ENCODE results near the gene VEPH1. TPM values are rescaled to one million over a fixed set of nuclear protein-coding genes. Genes with fewer than 3 reads are reported as not detected.

Gene VEPH1
- total RNA-seq, 1 experiment from 2014 or later: 7.7 TPM

DNA sequence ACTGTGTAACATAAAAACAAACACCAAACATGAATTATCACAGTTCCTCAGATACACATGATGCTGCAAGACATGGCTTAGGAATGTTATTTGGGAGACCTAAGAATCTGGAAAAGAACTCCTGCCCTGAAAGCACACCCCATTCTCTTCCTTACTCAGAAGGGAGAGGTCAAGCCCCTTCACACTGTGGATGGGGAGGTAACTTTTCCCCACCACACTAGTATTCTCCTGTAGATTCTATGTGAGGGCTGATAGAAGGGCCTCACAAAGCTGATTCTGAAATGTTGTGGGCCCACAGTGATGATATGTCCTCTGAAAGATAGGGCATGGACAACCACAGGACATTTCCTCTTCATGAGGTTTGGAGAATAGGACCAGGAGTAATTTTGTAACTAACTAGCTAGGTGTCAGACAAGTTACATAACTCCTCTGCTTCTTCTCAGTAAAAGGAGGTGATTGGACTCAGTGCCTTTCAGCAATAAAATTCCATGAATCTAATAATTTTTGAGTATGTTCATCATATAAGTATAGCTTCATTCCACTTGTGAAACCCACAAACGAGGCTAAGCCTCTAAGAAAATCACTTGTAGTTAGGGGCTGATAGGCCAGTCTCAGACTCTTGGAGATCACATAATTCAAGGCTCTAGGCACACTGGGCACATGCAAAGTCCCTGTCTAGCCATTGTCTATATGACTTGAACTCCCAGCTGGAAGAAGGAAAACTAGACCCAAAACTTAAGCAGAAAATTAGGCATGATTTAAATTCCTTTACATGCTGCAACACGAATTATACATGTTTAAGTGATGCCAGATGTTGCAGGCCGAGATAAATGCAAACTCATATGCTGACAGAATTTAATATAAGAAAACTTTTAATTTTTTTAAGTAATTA lies 59.1 kb downstream of the VEPH1 start:
- H2BK12ac ChIP-seq (ENCODE audit: insufficient read length, low read depth, low read length): no peak overlapping the region
- H3K4me1 ChIP-seq (ENCODE audit: insufficient read depth, low read length): no peaks in the 10 kb centered on the region
- no peak overlapping the region for H3K18ac ChIP-seq (ENCODE audit: insufficient read length, low read depth, low read length)
- Mint-ChIP-seq H3K4me1 (no peaks in the 10 kb centered on the region), H3K36me3 (ENCODE audit: insufficient read depth in 1 of 3, low read depth in 3 of 3) (no peaks in the 10 kb centered on the region), H3K4me3 (no peak overlapping the region), H3K9me3 (no peaks in the 10 kb centered on the region; a peak in 2 of 5 replicates), H3K27ac (peak overlapping the region in 1 of 3 experiments; percentile 40; a peak in 1 of 7 replicates), H3K27me3 (ENCODE audit: low read depth) (peaks cover 5% of the 10 kb centered on the region)
- H2AFZ ChIP-seq (ENCODE audit: low read length): no peak overlapping the region
- H2BK15ac ChIP-seq (ENCODE audit: low read depth, low read length): no peak overlapping the region
- no peak overlapping the region for H3K9ac ChIP-seq (ENCODE audit: extremely low read depth, insufficient read length, low read length)
- H3T11ph ChIP-seq (ENCODE audit: low read length): no peak overlapping the region
- H3K9me3 ChIP-seq (ENCODE audit: control insufficient read depth, low read depth, low read length): no peaks in the 10 kb centered on the region
- H4K20me1 ChIP-seq (ENCODE audit: control insufficient read depth, insufficient read depth, insufficient read length): no peaks in the 10 kb centered on the region
- TF ChIP-seq, protein P1, sequence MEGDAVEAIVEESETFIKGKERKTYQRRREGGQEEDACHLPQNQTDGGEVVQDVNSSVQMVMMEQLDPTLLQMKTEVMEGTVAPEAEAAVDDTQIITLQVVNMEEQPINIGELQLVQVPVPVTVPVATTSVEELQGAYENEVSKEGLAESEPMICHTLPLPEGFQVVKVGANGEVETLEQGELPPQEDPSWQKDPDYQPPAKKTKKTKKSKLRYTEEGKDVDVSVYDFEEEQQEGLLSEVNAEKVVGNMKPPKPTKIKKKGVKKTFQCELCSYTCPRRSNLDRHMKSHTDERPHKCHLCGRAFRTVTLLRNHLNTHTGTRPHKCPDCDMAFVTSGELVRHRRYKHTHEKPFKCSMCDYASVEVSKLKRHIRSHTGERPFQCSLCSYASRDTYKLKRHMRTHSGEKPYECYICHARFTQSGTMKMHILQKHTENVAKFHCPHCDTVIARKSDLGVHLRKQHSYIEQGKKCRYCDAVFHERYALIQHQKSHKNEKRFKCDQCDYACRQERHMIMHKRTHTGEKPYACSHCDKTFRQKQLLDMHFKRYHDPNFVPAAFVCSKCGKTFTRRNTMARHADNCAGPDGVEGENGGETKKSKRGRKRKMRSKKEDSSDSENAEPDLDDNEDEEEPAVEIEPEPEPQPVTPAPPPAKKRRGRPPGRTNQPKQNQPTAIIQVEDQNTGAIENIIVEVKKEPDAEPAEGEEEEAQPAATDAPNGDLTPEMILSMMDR (conservative IDR thresholded peaks at IDR 0.05): no peak
- no peaks in the 10 kb centered on the region for H3K27me3 ChIP-seq (ENCODE audit: insufficient read depth, low read length)
- H4K8ac ChIP-seq (replicated peaks; ENCODE audit: insufficient read length, low read depth, low read length): no peak overlapping the region
- no peak overlapping the region for H2BK120ac ChIP-seq (ENCODE audit: low read depth, low read length, poor library complexity, severe bottlenecking)
- no peak overlapping the region for H2AK5ac ChIP-seq (ENCODE audit: insufficient read length, low read length)
- no peak overlapping the region for H4K91ac ChIP-seq (ENCODE audit: insufficient read length, low read depth, low read length)
- DNase-seq: no peak
- H3K23ac ChIP-seq (ENCODE audit: insufficient read length, low read depth, low read length): no peak overlapping the region
- H2BK5ac ChIP-seq (ENCODE audit: insufficient read length, low read length): no peak overlapping the region
- H3K56ac ChIP-seq (ENCODE audit: insufficient read length, low read depth, low read length): no peak overlapping the region
- no peak overlapping the region for H3K14ac ChIP-seq (ENCODE audit: insufficient read depth, low read length)
- H3K79me2 ChIP-seq (ENCODE audit: insufficient read depth, low read length): no peaks in the 10 kb centered on the region
- no CpG with 5 or more reads among the region's 3 CpGs for WGBS (ENCODE audit: extremely low coverage, insufficient read length, low lambda C conversion rate)
- H2BK20ac ChIP-seq (ENCODE audit: low read depth, low read length, poor library complexity, severe bottlenecking): no peak overlapping the region
- H3K79me1 ChIP-seq (ENCODE audit: insufficient read depth, low read depth, low read length, poor library complexity, severe bottlenecking): no peaks in the 10 kb centered on the region
- H3K23me2 ChIP-seq (ENCODE audit: insufficient read length, low read depth, low read length, poor library complexity, severe bottlenecking): no peaks in the 10 kb centered on the region
- H3K4ac ChIP-seq (ENCODE audit: low read depth, low read length): no peak overlapping the region
- H4K5ac ChIP-seq (ENCODE audit: insufficient read length, low read depth, low read length): no peak overlapping the region
- no peak overlapping the region for H3K4me2 ChIP-seq (ENCODE audit: insufficient read depth, insufficient read length, low read length)
- H3K27ac ChIP-seq (ENCODE audit: insufficient read length, low read depth, low read length): no peak overlapping the region
